ENCODE measurements around the gene WBP2NL.
A peak's percentile ranks its signal among the peaks of the same experiment; 100 is the strongest.

Gene WBP2NL

DNA sequence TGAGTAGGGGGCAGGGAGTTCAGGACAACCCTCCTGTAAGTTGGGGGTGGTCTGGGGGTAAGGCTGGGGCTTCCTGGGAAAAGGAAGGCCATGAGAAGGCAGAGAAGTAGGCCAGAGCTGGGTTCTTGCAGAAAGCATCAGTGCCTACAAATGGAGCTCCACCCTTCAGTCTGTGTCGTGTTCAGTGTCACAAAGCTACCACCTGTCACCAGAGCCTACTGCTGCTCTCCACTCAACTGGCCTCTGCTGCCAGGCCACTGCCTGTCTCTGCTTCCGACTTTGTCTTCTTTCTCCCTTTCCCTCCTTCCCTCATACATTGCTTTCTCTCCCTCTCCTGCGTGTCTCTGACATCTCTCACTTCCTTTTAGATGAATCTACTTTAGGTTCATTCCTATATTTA, 3.4 kb upstream of the WBP2NL start:
- no peak overlapping the region for H3K27ac Mint-ChIP-seq
- H3K27me3 Mint-ChIP-seq (ENCODE audit: low read depth): no peaks in the 10 kb centered on the region
- H3K9me3 Mint-ChIP-seq: peaks cover 3% of the 10 kb centered on the region
- no peak overlapping the region for H3K4me3 Mint-ChIP-seq
- peaks cover 20% of the 10 kb centered on the region for H3K36me3 Mint-ChIP-seq (ENCODE audit: low read depth)
- peaks cover 23% of the 10 kb centered on the region for H3K4me1 Mint-ChIP-seq (ENCODE audit: low read depth)

DNA sequence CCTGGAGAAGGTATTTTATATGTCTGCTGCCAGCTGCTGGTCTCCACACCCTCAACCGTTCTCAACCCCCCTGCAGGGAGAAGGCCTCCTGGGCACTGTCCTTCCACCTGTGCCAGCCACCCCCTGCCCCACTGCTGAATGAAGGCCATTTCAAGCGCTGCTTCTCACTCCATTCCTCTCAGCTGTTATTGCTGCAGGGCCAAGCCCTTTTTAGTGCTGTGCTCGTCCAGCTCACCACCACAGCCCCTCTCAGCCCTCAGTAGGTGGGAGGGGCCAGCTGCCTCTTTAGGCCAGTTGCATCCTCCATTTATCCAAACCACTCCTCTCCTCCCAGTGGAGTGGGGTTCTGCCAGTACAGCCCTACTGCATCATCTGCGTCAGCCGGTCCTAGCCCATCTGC, 1.8 kb upstream of the WBP2NL start:
- Mint-ChIP-seq H3K4me1 (ENCODE audit: low read depth) (peaks cover 24% of the 10 kb centered on the region), H3K9me3 (peaks cover 3% of the 10 kb centered on the region), H3K36me3 (ENCODE audit: low read depth) (peaks cover 25% of the 10 kb centered on the region), H3K4me3 (no peak overlapping the region), H3K27ac (no peak overlapping the region), H3K27me3 (ENCODE audit: low read depth) (no peaks in the 10 kb centered on the region)

GRCh38 chr22:42000466-42000865, 1.9 kb downstream of the WBP2NL start:
- H3K36me3 Mint-ChIP-seq (ENCODE audit: low read depth): peaks cover 20% of the 10 kb centered on the region
- H3K4me1 Mint-ChIP-seq (ENCODE audit: low read depth): peaks cover 21% of the 10 kb centered on the region
- H3K27ac Mint-ChIP-seq: no peak overlapping the region
- H3K9me3 Mint-ChIP-seq: peaks cover 7% of the 10 kb centered on the region
- no peaks in the 10 kb centered on the region for H3K27me3 Mint-ChIP-seq (ENCODE audit: low read depth)
- peak overlapping the region; percentile 70 for H3K4me3 Mint-ChIP-seq

DNA sequence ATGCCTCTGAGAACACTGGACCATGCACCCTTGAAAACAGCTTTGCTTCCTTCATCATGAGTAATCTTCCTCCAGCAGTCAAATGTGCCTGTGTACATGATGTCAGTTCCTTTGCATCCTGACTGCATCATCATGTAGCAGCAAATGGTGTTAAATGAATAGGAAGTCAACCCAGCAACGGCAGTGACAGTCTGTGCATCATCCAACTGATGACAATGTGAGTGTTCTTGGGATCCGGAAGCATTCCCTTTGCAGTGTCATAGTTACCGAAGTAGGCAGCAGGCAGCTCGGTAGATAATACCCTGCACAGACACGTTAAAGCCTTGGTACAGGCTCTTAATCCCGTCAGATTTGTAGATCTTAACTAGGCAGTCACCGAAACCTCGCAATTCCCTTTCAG, 2.5 kb downstream of the WBP2NL start:
- Mint-ChIP-seq H3K9me3 (peaks cover 7% of the 10 kb centered on the region), H3K4me1 (ENCODE audit: low read depth) (peaks cover 25% of the 10 kb centered on the region), H3K27me3 (ENCODE audit: low read depth) (no peaks in the 10 kb centered on the region), H3K4me3 (no peak overlapping the region), H3K27ac (no peak overlapping the region), H3K36me3 (ENCODE audit: low read depth) (peaks cover 20% of the 10 kb centered on the region)

DNA sequence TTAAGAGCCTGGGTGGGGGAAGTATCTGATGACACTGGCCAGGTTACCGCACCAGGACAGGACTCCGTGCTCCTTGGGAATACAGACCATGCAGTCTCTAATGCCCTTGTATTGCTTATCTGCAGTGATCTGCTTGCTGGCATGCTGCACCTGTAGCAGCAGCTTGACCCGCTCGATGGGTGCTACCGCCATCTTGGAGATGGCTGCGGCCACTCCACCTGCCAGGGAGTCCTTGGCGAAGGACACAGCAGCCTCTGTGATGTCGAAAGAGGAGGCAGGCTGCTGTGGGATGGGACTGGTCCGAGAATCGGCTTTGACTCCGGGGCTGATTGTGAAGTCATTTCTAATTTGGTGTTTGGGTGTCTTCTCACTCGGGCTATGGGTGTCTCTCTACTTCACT, 3.1 kb downstream of the WBP2NL start:
- Mint-ChIP-seq H3K36me3 (ENCODE audit: low read depth) (peaks cover 20% of the 10 kb centered on the region), H3K4me3 (no peak overlapping the region), H3K9me3 (peaks cover 7% of the 10 kb centered on the region), H3K4me1 (ENCODE audit: low read depth) (peaks cover 25% of the 10 kb centered on the region), H3K27me3 (ENCODE audit: low read depth) (no peaks in the 10 kb centered on the region), H3K27ac (no peak overlapping the region)

- Mint-ChIP-seq H3K27me3 (ENCODE audit: low read depth) (peaks cover 16% of the 10 kb centered on the region), H3K4me1 (ENCODE audit: low read depth) (peaks cover 9% of the 10 kb centered on the region), H3K4me3 (no peak overlapping the region), H3K9me3 (peaks cover 26% of the 10 kb centered on the region), H3K27ac (no peak overlapping the region), H3K36me3 (ENCODE audit: low read depth) (peaks cover 9% of the 10 kb centered on the region)
These were observed 9.3 kb downstream of the WBP2NL start for GRCh38 chr22:42007922-42008321.

GRCh38 chr22:42010778-42011177, 12.2 kb downstream of the WBP2NL start:
- Mint-ChIP-seq H3K4me3 (no peak overlapping the region), H3K4me1 (ENCODE audit: low read depth) (peaks cover 7% of the 10 kb centered on the region), H3K27me3 (ENCODE audit: low read depth) (peaks cover 16% of the 10 kb centered on the region), H3K36me3 (ENCODE audit: low read depth) (peaks cover 11% of the 10 kb centered on the region), H3K27ac (no peak overlapping the region), H3K9me3 (peaks cover 22% of the 10 kb centered on the region)

DNA sequence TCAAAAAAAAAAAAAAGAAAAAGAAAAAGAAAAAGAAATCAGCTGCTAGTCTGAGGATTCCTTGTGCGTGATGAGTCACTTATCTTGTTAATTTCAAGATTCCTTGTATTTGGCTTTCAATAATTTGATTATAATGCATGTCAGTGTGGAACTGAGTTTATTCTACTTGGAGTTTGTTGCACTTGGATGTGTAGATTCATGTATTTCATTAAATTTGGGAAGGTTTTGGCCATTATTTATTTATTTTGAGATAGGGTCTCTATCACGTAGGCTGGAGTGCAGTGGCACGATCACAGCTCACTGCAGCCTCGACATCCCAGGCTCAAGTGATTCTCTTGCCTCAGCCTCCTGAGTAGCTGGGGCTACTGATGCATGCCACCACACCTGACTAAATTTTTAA, 14.8 kb downstream of the WBP2NL start:
- Mint-ChIP-seq H3K4me3 (no peak overlapping the region), H3K36me3 (ENCODE audit: low read depth) (peaks cover 8% of the 10 kb centered on the region), H3K27ac (no peak overlapping the region), H3K27me3 (ENCODE audit: low read depth) (peaks cover 15% of the 10 kb centered on the region), H3K9me3 (peaks cover 22% of the 10 kb centered on the region), H3K4me1 (ENCODE audit: low read depth) (peaks cover 2% of the 10 kb centered on the region)

DNA sequence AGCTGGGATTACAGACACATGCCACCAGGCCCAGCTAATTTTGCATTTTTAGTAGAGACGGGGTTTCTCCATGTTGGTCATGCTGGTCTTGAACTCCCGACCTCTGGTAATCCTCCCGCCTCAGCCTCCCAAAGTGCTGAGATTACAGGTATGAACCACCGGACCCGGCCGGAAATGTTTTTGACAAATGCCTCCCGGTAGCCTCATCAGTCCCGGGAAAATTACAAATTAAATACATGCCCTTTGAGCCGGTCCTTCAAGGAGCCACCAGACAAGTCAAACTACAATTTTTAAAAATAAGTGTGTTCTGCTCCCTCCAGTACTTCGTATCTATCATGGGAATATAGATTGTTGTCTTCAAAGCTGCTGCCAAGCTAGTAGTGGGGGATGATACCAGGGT, 17.5 kb downstream of the WBP2NL start:
- H3K36me3 Mint-ChIP-seq (ENCODE audit: low read depth): peaks cover 4% of the 10 kb centered on the region
- H3K9me3 Mint-ChIP-seq: peaks cover 10% of the 10 kb centered on the region
- peaks cover 20% of the 10 kb centered on the region for H3K27me3 Mint-ChIP-seq (ENCODE audit: low read depth)
- no peak overlapping the region for H3K4me3 Mint-ChIP-seq
- peaks cover 2% of the 10 kb centered on the region for H3K4me1 Mint-ChIP-seq (ENCODE audit: low read depth)
- no peak overlapping the region for H3K27ac Mint-ChIP-seq

DNA sequence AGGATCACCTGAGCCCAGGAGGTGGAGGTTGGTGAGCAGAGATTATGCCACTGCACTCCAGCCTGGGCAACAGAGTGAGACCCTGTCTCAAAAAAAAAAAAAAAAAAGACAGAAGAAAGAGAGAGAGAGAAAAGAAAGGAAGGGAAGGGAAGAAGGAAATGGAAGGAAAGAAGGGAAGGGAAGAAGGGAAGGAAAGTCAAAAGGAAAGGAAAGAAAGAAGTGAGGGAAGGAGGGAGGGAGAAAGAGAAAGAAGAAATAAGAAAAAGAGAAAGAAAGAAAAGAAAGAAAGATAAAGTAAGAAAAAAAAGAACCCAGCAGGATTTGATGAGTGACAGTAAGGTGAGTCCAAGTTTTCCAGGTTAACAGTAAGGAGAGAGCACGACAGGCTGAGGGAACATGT, 19.6 kb downstream of the WBP2NL start:
- Mint-ChIP-seq H3K36me3 (ENCODE audit: low read depth) (peaks cover 14% of the 10 kb centered on the region), H3K4me3 (no peak overlapping the region), H3K27ac (no peak overlapping the region), H3K9me3 (no peaks in the 10 kb centered on the region), H3K4me1 (ENCODE audit: low read depth) (peaks cover 14% of the 10 kb centered on the region), H3K27me3 (ENCODE audit: low read depth) (peaks cover 20% of the 10 kb centered on the region)

DNA sequence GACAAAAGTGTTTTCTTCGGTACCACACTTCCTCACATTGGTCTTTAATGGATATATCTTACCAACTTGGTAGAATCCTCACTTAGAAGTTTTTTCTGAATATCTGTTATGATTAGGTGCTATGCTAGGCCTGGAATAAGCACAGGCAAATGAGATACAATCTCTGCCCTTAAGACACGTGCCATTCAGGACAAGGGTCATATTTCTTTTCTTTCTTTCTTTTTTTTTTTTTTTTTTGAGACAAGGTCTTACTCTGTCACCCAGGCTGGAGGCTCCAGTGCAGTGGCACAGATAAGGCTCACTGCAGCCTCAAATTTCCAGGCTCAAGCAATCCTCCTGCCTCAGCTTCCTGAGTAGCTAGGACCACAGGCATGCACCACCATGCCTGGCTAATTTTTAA, 23.0 kb downstream of the WBP2NL start:
- Mint-ChIP-seq H3K27me3 (ENCODE audit: low read depth) (peaks cover 20% of the 10 kb centered on the region), H3K27ac (no peak overlapping the region), H3K9me3 (peaks cover 4% of the 10 kb centered on the region), H3K4me3 (no peak overlapping the region), H3K36me3 (ENCODE audit: low read depth) (peaks cover 16% of the 10 kb centered on the region), H3K4me1 (ENCODE audit: low read depth) (peaks cover 15% of the 10 kb centered on the region)

DNA sequence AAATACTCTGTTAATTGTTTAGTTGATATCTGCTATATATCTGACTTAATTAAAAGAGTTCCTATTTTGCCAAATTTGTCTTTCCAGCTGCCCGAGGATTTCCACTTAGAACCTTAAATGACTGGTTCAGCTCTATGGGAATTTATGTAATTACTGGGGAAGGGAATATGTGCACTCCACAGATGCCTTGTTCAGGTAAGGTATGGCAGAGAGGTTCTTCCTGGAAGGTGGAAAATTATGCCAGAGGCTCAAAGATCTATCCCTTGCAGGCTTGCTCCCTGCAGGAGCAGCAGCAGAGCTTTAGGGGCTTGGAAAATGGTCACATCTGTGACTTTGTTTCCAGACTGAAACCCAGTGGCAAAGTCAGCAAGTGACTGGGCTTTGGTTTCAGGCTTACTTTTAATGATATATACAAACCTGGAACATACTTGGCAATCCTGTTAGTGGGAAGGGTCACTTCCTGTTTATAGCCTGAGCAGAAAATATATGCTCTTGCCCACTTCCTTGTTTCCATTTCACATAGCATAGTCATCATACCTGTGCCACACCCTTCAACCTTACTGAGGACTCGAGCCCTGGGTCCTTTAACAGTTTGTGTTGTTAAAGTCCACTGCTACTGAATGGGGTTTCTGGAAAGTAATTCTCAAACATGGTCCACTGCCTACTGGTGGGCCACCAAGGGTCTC, 23.7 kb downstream of the WBP2NL start:
- Mint-ChIP-seq H3K27ac (peak overlapping the region; percentile 88), H3K27me3 (ENCODE audit: low read depth) (peaks cover 18% of the 10 kb centered on the region), H3K4me3 (no peak overlapping the region), H3K4me1 (ENCODE audit: low read depth) (peaks cover 15% of the 10 kb centered on the region), H3K36me3 (ENCODE audit: low read depth) (peaks cover 16% of the 10 kb centered on the region), H3K9me3 (peaks cover 4% of the 10 kb centered on the region)

DNA sequence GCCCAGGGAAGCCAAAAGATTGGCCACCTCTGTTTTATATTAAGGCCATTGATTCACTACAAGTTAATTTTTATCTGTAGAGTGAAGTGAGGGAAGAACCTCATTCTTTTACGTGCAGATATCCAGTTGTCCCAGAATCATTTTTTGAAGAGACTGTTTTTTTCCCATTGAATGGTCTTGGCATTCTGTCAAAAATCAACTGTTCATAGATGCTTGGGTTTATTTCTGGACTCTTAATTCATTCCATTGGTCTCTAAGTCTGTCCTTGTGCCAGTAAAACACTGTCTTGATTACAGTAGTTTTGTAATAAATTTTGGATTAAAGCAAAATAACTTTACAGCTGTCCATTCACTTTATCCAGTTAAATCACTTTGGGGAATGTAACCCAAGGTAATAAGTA, 26.8 kb downstream of the WBP2NL start:
- Mint-ChIP-seq H3K27ac (no peak overlapping the region), H3K36me3 (ENCODE audit: low read depth) (peaks cover 19% of the 10 kb centered on the region), H3K27me3 (ENCODE audit: low read depth) (no peaks in the 10 kb centered on the region), H3K4me3 (no peak overlapping the region), H3K9me3 (peaks cover 4% of the 10 kb centered on the region), H3K4me1 (ENCODE audit: low read depth) (peaks cover 24% of the 10 kb centered on the region)

DNA sequence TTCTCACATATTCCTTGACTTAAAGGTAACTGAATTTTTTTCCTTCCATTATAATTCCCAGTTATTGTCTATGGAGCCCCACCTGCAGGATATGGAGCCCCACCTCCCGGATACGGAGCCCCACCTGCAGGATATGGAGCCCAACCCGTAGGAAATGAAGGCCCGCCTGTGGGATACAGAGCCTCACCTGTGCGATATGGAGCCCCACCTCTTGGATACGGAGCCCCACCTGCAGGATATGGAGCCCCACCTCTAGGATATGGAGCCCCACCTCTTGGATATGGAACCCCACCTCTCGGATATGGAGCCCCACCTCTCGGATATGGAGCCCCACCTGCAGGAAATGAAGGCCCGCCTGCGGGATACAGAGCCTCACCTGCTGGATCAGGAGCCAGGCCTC, 28.1 kb downstream of the WBP2NL start:
- peaks cover 17% of the 10 kb centered on the region for H3K36me3 Mint-ChIP-seq (ENCODE audit: low read depth)

GRCh38 chr22:42033263-42034181, 34.9 kb downstream of the WBP2NL start:
- Mint-ChIP-seq H3K27ac (peak overlapping the region; percentile 52), H3K27me3 (ENCODE audit: low read depth) (peaks cover 4% of the 10 kb centered on the region), H3K4me1 (ENCODE audit: low read depth) (peaks cover 29% of the 10 kb centered on the region), H3K36me3 (ENCODE audit: low read depth) (peaks cover 22% of the 10 kb centered on the region), H3K9me3 (peaks cover 38% of the 10 kb centered on the region), H3K4me3 (no peak overlapping the region)

More for the DNA sequence above, 28.1 kb downstream of the WBP2NL start:
- Mint-ChIP-seq H3K9me3 (peaks cover 4% of the 10 kb centered on the region), H3K27me3 (ENCODE audit: low read depth) (no peaks in the 10 kb centered on the region), H3K27ac (no peak overlapping the region), H3K4me3 (no peak overlapping the region), H3K4me1 (ENCODE audit: low read depth) (peaks cover 36% of the 10 kb centered on the region)
